Measurements from ENCODE around the gene SECISBP2.
"Not testable (repeated sequence)": the region's sequence is repeated elsewhere in the genome, so short reads cannot be mapped to it uniquely, and the experiment has no call there.

DNA sequence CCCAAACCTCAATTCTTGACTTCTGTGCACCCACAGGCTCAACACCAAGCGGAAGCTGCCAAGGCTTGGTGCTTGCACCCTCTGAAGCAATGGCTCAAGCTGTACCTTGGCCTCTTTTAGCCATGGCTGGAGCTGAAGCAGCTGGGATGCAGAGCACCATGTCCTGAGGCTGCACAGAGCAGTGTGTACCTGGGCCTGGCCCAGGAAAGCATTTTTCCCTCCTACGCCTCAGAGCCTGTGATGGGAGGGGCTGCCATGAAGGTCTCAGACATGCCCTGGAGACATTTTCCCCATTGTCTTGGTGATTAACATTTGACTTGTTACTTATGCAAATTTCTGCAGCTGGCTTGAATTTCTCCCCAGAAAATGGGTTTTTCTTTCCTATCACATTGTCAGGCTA, 42.3 kb upstream of the SECISBP2 start:
- TF ChIP-seq ZNF274 (IDR thresholded peaks at IDR 0.05; ENCODE audit: low read depth, low read length); YY1 (IDR thresholded peaks at IDR 0.05; ENCODE audit: insufficient read depth, insufficient read length); SUZ12 (IDR thresholded peaks at IDR 0.05; ENCODE audit: extremely low read depth, insufficient read depth, insufficient read length): not testable (repeated sequence)

Measured in NT2/D1 (cell line).